Activated CD8-positive, alpha-beta T cell treated with anti-CD3 and anti-CD28 coated beads for 36 hours (primary cell): Measurements from ENCODE around the gene UBE2M. TPM values are rescaled to one million over a fixed set of nuclear protein-coding genes. Genes with fewer than 3 reads are reported as not detected.

Experiments
- ATAC-seq: fragments of 200-7000 bp; cut with Tn5 transposase; one replicate; pipeline ENCODE4 v1.10.0; 2021; ENCODE audit warnings: mild to moderate bottlenecking, moderate library complexity
- CTCF ChIA-PET: fragments of 350-600 bp; sonication (Branson Sonifier 250); formaldehyde crosslinking; loops from one replicate; lab custom pipeline; 2021; ENCODE audit warnings: antibody characterized with exemption; lab: Charles Lee
- POLR2A ChIA-PET: fragments of 350-600 bp; sonication (Branson Sonifier 250); formaldehyde crosslinking; loops from one replicate; lab custom pipeline; 2021; ENCODE audit warnings: antibody characterized with exemption; lab: Charles Lee
- DNase-seq: peaks from one replicate; pipeline ENCODE4 v3.0.0-alpha.2; 2020
- H3K27ac Mint-ChIP-seq: one replicate; pipeline ENCODE4 v1.8.0; 2021; ENCODE audit warnings: mild to moderate bottlenecking, mixed read lengths
- H3K27me3 Mint-ChIP-seq: one replicate; pipeline ENCODE4 v1.8.0; 2021; ENCODE audit warnings: mixed read lengths
- H3K36me3 Mint-ChIP-seq: one replicate; pipeline ENCODE4 v1.8.0; 2021; ENCODE audit warnings: low read depth, mixed read lengths
- H3K4me1 Mint-ChIP-seq: one replicate; pipeline ENCODE4 v1.8.0; 2021; ENCODE audit warnings: low read depth, mixed read lengths
- H3K4me3 Mint-ChIP-seq: one replicate; pipeline ENCODE4 v1.8.0; 2021; ENCODE audit warnings: mild to moderate bottlenecking, moderate library complexity, mixed read lengths
- H3K9me3 Mint-ChIP-seq: one replicate; pipeline ENCODE4 v1.8.0; 2021; ENCODE audit warnings: mixed read lengths
- intact Hi-C: fragments of 100-400 bp; cut with micrococcal nuclease; formaldehyde crosslinking; loops from one replicate; pipeline ENCODE4 v1.10.0; 2022
- total RNA-seq, 2 experiments: library from RNA; stranded (reverse); gene quantifications; one replicate each; pipeline ENCODE4 v1.2.3, GENCODE V29; 2021
- TF ChIP-seq, protein P1 (sequence below): fragments of 200-600 bp; IDR thresholded peaks from one replicate; pipeline ENCODE4 v1.8.0; 2022; ENCODE audit warnings: antibody characterized with exemption, mild to moderate bottlenecking

The UBE2M gene
- total RNA-seq, 2 experiments from 2014 or later: 107 to 114 TPM

DNA sequence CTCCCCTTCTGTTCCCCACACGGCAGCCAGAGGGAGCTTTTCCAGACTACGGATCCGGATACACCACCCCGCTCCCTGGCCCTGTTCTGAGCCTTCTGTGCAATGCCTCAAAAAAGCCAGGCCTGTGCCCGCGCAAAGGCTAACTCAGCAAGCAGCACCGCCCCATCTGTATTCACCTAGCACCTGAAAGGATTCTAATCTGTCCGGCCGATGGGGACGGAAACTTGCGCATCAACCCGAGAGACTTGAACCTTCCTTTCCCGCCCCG, 39.4 kb downstream of the UBE2M start:
- Mint-ChIP-seq H3K27ac (peak overlapping the region; percentile 96), H3K4me3 (peak overlapping the region; percentile 88), H3K36me3 (peaks cover 20% of the 10 kb centered on the region), H3K27me3 (no peaks in the 10 kb centered on the region), H3K4me1 (peaks cover 37% of the 10 kb centered on the region), H3K9me3 (no peaks in the 10 kb centered on the region)
- ChIA-PET POLR2A (interaction anchor here (0.5 to 10.2 kb wide), 20 partner anchors 10 to 336 kb away, joined by 3 to 164 read pairs (median 6); partner anchors contain the start of genes CHMP2A, ERVK3-1, RPS5 and TRIM28), CTCF (interaction anchor here (0.6 to 5.5 kb wide), 20 partner anchors 11 to 301 kb away, joined by 3 to 131 read pairs (median 4); partner anchors contain the start of genes CHMP2A, ERVK3-1, TRIM28 and UBE2M)
- TF ChIP-seq, protein P1, sequence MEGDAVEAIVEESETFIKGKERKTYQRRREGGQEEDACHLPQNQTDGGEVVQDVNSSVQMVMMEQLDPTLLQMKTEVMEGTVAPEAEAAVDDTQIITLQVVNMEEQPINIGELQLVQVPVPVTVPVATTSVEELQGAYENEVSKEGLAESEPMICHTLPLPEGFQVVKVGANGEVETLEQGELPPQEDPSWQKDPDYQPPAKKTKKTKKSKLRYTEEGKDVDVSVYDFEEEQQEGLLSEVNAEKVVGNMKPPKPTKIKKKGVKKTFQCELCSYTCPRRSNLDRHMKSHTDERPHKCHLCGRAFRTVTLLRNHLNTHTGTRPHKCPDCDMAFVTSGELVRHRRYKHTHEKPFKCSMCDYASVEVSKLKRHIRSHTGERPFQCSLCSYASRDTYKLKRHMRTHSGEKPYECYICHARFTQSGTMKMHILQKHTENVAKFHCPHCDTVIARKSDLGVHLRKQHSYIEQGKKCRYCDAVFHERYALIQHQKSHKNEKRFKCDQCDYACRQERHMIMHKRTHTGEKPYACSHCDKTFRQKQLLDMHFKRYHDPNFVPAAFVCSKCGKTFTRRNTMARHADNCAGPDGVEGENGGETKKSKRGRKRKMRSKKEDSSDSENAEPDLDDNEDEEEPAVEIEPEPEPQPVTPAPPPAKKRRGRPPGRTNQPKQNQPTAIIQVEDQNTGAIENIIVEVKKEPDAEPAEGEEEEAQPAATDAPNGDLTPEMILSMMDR: no peak
- intact Hi-C loops: no loop called here
- peak; percentile 70 for DNase-seq
- ATAC-seq: peak; percentile 11

DNA sequence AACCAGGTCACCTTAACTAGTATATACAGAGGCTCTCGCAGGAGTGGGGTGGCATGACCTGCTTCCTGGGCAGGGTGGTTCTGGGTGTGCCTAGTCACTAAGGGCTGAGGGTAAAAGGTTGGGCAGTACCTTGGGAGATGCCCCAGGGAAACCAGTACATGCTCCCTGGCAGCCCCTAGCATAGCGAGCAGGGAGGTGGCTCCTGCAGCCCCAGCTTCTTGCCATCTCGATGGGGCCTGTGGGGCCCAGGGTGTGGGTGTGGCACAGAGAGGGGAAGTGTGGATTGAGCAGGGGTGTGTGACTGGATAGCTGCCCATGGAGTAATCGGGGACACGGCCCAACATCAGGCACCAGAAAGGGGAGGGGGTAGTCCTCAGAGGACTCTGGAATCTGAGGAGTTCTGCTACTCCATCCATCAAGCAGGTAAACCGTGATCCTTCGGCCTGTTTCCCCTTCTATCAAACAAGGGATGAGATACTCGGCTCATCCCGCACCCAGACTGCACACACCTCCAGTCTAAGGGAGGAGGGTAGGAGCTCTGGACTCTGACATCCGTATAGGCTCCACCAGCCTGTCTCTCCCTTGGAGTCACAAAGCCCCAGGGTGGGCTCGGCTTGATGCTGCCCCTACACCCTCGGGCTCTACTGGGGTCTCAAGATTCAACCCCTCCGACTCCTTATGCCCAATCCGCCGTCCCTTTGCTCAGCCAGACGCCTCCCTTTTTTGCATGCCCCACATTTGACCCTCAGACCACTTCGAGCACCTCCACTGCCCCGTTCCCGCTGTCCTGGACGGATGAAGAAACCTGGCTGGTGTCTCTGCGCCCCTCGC, 39.9 kb downstream of the UBE2M start:
- H3K4me1 Mint-ChIP-seq: peaks cover 40% of the 10 kb centered on the region
- DNase-seq (peak; percentile 42), ATAC-seq (no peak)

DNA sequence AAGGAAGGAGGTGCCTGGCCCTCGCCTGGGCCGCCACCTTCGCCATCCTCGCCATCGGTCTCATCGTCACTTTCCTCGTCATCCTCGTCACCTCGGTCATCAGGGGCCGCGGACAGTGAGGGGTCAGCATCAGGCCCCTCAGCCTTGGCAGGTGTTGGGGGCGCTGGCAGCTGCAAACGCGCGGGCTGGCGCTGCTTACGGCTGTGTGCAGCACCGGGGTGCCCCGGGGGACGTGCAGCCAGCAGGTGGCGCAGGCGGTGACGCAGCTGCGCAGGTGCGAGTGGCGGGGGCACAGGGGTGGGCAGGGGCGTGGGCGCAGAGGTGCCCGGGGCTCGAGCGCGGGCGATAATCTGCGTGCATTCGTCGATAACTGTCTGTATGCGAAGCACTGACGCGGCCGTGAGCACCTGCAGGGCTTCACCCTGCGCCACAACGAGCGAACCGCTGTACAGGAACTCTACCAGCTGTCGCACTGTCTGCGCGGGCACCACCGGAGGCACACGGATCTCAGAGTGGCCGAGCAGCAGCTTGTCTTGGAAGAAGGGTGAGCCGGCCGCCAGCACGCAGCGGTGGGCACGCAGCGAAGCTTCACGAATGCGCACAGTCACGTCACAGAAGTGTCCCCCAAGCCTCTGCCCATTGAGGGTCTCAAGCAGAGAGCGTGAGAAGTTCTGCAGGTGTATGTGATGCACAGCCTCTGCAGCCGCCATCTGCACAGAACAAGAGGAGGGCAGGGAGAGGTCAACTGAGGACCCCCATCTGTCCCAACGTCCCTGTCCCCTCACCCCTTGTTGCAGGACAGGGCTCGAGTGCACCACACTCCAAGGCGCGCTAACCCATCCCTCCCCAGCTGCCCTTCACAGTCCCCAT, 41.2 kb downstream of the UBE2M start:
- no peak for ATAC-seq
- CTCF ChIA-PET: interaction anchor here (0.8 to 5.5 kb wide), 3 partner anchors 15 to 61 kb away, joined by 3 to 131 read pairs (median 3); no protein-coding TSS in a partner anchor
- H3K4me3 Mint-ChIP-seq: peak overlapping the region; percentile 88
- peaks cover 20% of the 10 kb centered on the region for H3K36me3 Mint-ChIP-seq
- peaks cover 40% of the 10 kb centered on the region for H3K4me1 Mint-ChIP-seq
- H3K9me3 Mint-ChIP-seq: no peaks in the 10 kb centered on the region
- TF ChIP-seq, protein P1: peak; percentile 30
- POLR2A ChIA-PET: interaction anchor here (1.1 to 10.2 kb wide), 5 partner anchors 16 to 109 kb away, joined by 3 to 164 read pairs (median 19); partner anchors contain the start of genes CHMP2A, TRIM28 and ZNF584
- DNase-seq: no peak
- intact Hi-C loops: no loop called here
- no peak overlapping the region for H3K27ac Mint-ChIP-seq
- no peaks in the 10 kb centered on the region for H3K27me3 Mint-ChIP-seq

More for the DNA sequence above, 39.9 kb downstream of the UBE2M start:
- ChIA-PET CTCF (interaction anchor here (0.6 to 5.5 kb wide), 22 partner anchors 10 to 300 kb away, joined by 3 to 131 read pairs (median 4); partner anchors contain the start of genes CHMP2A, ERVK3-1, TRIM28 and UBE2M), POLR2A (interaction anchor here (0.5 to 10.2 kb wide), 20 partner anchors 9 to 336 kb away, joined by 3 to 164 read pairs (median 7); partner anchors contain the start of genes CHMP2A, ERVK3-1, RPS5 and TRIM28)
- H3K27ac Mint-ChIP-seq: peak overlapping the region; percentile 96
- no peaks in the 10 kb centered on the region for H3K9me3 Mint-ChIP-seq
- H3K36me3 Mint-ChIP-seq: peaks cover 20% of the 10 kb centered on the region
- peak overlapping the region; percentile 88 for H3K4me3 Mint-ChIP-seq
- H3K27me3 Mint-ChIP-seq: no peaks in the 10 kb centered on the region
- TF ChIP-seq, protein P1: no peak
- intact Hi-C loops: no loop called here

DNA sequence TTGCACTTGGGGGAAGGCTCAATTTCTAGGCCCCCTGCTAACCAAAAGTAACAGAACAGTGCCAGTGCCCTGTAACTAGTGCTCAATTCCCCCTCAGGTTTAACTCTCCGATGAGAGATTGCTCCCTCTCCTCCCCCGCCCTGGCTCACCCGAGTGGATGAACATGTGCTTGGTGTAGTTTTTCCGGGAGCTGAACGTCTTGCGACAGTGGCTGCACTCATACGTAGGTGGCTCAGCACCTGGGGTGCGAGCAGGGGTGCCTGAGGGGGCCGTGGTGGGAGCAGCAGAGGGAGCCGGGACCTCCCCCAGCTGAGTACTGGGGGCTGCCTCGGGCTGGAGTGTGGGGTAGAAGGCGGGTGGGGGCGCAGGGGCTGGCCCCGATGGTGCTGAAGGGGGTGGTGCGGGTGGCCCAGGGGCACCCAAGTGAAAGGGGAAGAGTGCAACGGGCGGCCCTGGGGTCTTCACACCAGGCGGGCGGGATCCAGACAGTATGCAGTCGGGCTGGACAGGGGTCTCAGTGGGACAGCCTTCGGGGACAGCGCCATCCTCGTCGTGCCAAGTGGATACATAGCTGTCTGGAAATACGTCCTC, 42.1 kb downstream of the UBE2M start:
- DNase-seq (no peak), ATAC-seq (no peak)
- intact Hi-C loops: no loop called here
- Mint-ChIP-seq H3K27ac (no peak overlapping the region), H3K27me3 (no peaks in the 10 kb centered on the region), H3K4me1 (peaks cover 39% of the 10 kb centered on the region), H3K9me3 (no peaks in the 10 kb centered on the region), H3K36me3 (peaks cover 20% of the 10 kb centered on the region), H3K4me3 (peak overlapping the region; percentile 88)
- POLR2A ChIA-PET: interaction anchor here (1.1 to 10.2 kb wide), 2 partner anchors 33 to 108 kb away, joined by 3 to 164 read pairs; partner anchors contain the start of genes CHMP2A, TRIM28 and ZNF584
- TF ChIP-seq, protein P1: no peak
- CTCF ChIA-PET: interaction anchor here (1.6 kb wide), 1 partner anchor 65 kb away, joined by 4 read pairs; no protein-coding TSS in a partner anchor
